ENCODE measurements around the gene MRPS30. TPM values are rescaled to one million over a fixed set of nuclear protein-coding genes. Genes with fewer than 3 reads are reported as not detected.
"Not testable (repeated sequence)": the region's sequence is repeated elsewhere in the genome, so short reads cannot be mapped to it uniquely, and the experiment has no call there.

The MRPS30 gene
- total RNA-seq, 2 donors from 2014 or later = 49.9 to 54.8 TPM

DNA sequence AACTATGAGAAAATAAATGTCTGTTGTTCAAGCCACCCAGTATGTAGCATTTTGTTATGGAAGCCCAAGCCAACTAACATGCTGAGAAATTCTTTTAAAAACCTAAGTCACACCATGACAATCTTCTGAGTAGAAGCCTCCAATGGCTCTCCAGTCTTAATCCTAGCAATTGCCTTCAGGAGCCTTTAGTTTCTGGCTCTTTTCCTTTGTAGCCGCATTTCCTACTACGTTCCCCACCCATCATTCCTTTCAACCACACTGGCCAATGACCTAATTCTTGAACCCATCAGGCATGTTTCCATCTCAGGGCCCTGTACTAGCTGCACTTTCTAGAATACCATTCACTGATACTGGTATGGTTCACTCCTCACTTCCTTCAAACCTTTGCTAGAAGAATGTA lies 2.1 kb upstream of the MRPS30 start:
- DNase-seq (ENCODE audit: low spot score in 2 of 2) = no peak
- Mint-ChIP-seq H3K36me3 (peaks cover 20 to 21% of the 10 kb centered on the region in 2 donors), H3K27ac (no peak overlapping the region), H3K9me3 (no peaks in the 10 kb centered on the region)
- ATAC-seq = no peak

DNA sequence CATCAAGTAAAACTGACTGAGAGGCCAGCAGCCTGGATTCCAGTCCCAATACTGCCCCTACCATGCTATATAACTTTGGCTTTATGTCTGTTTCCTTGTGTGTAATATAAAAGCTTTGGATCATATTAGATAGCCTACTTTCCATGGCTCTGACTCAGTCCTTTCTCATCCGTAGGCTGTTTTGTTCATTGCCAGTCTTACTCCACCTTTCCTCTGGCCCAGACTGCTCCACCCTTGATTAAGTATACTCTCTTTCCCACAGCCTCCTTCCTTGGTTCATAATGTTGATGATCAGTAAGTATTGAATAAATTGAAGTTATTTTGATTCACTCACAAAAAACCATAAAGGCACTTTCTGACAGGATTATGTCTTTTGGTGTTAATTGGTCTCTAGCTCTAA lies 1.5 kb upstream of the MRPS30 start:
- H3K9me3 Mint-ChIP-seq = no peaks in the 10 kb centered on the region
- no peak overlapping the region for H3K27ac Mint-ChIP-seq
- DNase-seq (ENCODE audit: low spot score in 2 of 2) = no peak
- ATAC-seq = no peak
- peaks cover 20 to 21% of the 10 kb centered on the region in 2 donors for H3K36me3 Mint-ChIP-seq

DNA sequence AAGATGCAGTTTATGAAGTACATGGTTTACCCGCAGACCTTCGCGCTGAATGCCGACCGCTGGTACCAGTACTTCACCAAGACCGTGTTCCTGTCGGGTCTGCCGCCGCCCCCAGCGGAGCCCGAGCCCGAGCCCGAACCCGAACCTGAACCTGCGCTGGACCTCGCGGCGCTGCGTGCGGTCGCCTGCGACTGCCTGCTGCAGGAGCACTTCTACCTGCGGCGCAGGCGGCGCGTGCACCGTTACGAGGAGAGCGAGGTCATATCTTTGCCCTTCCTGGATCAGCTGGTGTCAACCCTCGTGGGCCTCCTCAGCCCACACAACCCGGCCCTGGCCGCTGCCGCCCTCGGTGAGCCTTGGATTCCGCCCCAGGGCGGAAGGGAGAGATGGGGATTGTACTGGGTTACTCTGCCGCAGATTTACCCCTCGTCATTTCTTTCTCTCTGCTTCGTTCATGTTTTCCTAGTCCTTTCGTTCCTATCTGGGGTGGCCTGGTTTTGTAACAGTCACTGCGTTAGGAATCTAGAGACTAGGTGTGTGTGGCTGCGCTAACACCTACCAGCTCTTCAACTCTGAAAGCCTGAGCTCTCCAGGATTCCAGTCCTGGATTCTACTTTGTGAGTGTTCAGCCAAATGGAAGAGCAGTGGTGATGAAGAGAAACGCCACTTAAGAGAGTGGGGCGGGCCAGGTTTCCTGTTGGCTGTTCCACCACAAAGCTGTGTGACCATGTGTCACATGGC lies 638 bp downstream of the MRPS30 start:
- ATAC-seq (peak; percentile 42 to 61), DNase-seq (ENCODE audit: low spot score in 2 of 2) (peak; percentile 25 to 62)
- no peaks in the 10 kb centered on the region for H3K9me3 Mint-ChIP-seq
- peaks cover 21 to 29% of the 10 kb centered on the region in 2 donors for H3K36me3 Mint-ChIP-seq
- H3K27ac Mint-ChIP-seq = peak overlapping the region; percentile 98 to 99

DNA sequence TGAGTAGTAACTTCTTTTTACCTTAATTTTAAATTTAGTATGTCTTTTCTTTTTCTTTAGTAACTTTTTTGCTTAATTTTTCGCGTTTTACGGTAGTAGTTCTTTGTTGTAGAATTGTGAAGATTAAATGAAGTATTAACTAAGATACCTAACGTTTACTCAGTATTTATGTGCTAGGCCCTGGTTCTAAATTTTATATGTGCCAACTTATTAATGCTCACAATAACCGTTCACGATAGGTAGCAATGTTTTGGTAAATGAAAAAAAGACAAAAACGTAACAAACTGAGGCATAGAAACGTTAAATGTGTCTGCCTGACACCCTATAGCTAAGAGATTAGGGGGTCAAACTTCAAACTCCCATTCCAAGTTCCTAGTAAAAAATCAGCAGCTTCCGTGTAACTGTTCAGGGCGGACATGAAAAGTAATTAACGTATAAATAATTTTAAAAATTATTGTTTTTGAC lies 1.2 kb downstream of the MRPS30 start:
- DNase-seq (ENCODE audit: low spot score in 2 of 2) = no peak
- peaks cover 26 to 34% of the 10 kb centered on the region in 2 donors for H3K36me3 Mint-ChIP-seq
- ATAC-seq = no peak
- peak overlapping the region; percentile 98 to 99 for H3K27ac Mint-ChIP-seq
- H3K9me3 Mint-ChIP-seq = no peaks in the 10 kb centered on the region

DNA sequence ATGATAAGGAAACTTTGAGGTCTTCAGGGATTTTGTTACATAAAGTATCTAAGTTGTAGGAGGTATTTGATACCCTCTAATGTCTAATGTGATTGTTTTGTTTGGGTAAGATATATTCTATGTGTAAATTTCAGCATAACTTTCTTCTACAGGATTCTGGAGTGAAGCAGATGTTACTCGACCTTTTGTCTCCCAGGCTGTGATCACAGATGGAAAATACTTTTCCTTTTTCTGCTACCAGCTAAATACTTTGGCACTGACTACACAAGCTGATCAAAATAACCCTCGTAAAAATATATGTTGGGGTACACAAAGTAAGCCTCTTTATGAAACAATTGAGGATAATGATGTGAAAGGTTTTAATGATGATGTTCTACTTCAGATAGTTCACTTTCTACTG lies 6.0 kb downstream of the MRPS30 start:
- ATAC-seq (no peak), DNase-seq (ENCODE audit: low spot score in 2 of 2) (no peak)
- Mint-ChIP-seq H3K9me3 (no peaks in the 10 kb centered on the region), H3K27ac (no peak overlapping the region), H3K36me3 (peaks cover 18 to 33% of the 10 kb centered on the region in 2 donors)

DNA sequence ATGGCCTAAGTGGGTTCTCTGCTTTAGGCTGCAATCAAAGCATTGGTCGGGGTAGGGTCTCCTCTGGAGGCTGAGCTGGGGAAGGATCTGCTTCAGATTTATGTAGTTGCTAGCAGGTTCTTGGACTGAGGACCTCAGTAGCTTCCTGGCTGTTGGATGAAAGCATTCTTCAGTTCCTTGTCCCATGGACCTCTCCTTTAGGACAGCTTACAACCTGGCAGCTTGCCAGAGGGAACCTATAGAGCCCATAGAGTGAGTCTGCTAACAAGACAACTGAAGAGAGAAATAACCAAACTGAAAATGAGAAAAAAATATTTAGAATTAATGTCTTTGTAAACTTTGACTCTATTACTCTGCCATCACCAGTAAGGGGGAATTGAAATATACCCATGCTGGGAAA lies 12.4 kb downstream of the MRPS30 start:
- Mint-ChIP-seq H3K36me3 (peaks cover 9 to 31% of the 10 kb centered on the region in 2 donors), H3K27ac (no peak overlapping the region), H3K9me3 (no peaks in the 10 kb centered on the region)
- ATAC-seq (no peak), DNase-seq (ENCODE audit: low spot score in 2 of 2) (no peak)

DNA sequence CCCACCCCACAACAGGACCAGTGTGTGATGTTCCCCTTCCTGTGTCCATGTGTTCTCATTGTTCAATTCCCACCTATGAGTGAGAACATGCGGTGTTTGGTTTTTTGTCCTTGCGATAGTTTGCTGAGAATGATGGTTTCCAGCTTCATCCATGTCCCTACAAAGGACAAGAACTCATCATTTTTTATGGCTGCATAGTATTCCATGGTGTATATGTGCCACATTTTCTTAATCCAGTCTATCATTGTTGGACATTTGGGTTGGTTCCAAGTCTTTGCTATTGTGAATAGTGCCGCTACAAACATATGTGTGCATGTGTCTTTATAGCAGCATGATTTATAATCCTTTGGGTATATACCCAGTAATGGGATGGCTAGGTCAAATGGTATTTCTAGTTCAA lies 15.9 kb downstream of the MRPS30 start:
- H3K27ac Mint-ChIP-seq; DNase-seq (ENCODE audit: low spot score in 2 of 2); ATAC-seq; H3K9me3 Mint-ChIP-seq: not testable (repeated sequence)
- H3K36me3 Mint-ChIP-seq = peaks cover 18 to 46% of the 10 kb centered on the region in 2 donors

DNA sequence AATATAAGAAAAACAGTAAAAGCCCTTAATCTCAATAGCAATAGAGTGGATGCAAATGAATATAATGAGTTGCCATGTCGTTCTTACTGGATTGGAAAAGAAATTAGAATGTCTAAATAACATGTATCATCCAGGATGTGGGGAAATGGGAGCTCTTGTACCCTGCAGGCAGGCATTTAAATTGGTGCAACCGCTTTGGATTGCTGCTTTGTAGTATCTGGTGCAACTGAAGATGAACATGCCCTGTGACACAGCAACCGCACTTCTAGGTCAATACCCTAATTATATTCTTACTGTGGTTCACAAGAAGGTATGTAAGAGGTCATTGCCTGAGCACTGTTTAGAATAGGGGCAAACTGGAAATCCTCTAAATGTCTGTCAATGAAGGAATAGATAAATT lies 18.9 kb downstream of the MRPS30 start:
- Mint-ChIP-seq H3K27ac (no peak overlapping the region), H3K36me3 (peaks cover 13 to 38% of the 10 kb centered on the region in 2 donors), H3K9me3 (no peaks in the 10 kb centered on the region)
- ATAC-seq (no peak), DNase-seq (ENCODE audit: low spot score in 2 of 2) (no peak)

DNA sequence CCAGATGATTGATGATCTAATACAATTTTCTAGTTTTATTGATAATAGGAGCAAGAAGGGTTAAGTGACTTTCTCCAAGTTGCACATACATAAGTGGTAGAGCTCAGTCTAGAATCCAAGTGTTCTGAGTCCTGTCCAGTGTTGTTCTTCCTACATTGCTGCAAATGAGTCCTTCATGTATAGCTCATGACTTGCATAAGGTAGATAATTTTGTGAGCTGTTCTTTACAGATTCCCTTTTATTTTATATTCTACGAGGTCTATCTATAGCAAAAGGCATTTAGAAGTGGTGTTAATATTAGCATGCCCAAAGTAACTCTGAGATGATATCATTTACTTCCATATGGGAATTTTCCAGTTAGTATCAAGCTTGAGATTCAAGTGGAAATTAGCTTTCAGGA lies 20.0 kb downstream of the MRPS30 start:
- no peak for DNase-seq (ENCODE audit: low spot score in 2 of 2)
- H3K36me3 Mint-ChIP-seq = peaks cover 13 to 38% of the 10 kb centered on the region in 2 donors
- ATAC-seq = no peak
- no peaks in the 10 kb centered on the region for H3K9me3 Mint-ChIP-seq
- H3K27ac Mint-ChIP-seq = no peak overlapping the region

DNA sequence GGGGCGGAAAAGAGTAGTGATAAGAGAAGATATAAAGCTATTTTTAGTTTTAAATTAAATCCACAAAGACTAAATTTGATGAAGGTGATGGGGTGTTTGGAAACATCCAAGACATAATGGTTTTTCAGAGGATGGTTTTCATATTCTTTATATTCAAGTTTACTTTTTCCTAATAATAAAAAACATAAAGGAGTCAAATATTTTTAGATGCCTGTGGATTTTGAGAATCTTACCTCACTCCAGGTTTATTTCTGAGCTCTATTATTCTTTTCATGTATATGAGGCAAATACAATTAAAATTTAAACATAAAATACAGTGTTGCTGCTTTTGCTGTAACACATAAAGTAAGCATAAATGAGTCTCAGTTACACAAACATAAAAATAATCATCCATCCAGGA lies 22.2 kb downstream of the MRPS30 start:
- H3K9me3 Mint-ChIP-seq = peaks cover 0 to 4% of the 10 kb centered on the region in 2 donors
- ATAC-seq (no peak), DNase-seq (ENCODE audit: low spot score in 2 of 2) (no peak)
- peaks cover 17 to 33% of the 10 kb centered on the region in 2 donors for H3K36me3 Mint-ChIP-seq
- H3K27ac Mint-ChIP-seq = no peak overlapping the region

DNA sequence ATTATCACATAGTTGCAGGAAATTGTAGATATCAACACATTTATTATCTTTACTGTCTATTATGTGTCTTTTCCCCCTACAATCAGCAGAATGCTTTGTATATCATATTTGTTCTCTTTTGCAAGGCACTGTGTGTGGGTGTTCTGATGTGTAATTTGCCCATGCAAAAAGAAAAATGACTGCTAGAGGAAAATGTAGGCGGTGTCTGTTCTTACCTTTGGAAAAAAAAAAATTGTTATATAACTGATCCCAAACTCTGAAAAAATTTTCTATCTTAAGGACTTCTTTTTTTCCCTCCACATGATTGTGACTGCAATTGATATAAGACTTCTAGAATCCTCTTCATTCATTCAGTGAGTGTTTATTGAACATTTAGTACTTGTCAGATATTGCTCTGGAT lies 24.5 kb downstream of the MRPS30 start:
- ATAC-seq (no peak), DNase-seq (ENCODE audit: low spot score in 2 of 2) (no peak)
- Mint-ChIP-seq H3K9me3 (peaks cover 2 to 13% of the 10 kb centered on the region in 2 donors), H3K27ac (no peak overlapping the region), H3K36me3 (peaks cover 11 to 15% of the 10 kb centered on the region in 2 donors)

DNA sequence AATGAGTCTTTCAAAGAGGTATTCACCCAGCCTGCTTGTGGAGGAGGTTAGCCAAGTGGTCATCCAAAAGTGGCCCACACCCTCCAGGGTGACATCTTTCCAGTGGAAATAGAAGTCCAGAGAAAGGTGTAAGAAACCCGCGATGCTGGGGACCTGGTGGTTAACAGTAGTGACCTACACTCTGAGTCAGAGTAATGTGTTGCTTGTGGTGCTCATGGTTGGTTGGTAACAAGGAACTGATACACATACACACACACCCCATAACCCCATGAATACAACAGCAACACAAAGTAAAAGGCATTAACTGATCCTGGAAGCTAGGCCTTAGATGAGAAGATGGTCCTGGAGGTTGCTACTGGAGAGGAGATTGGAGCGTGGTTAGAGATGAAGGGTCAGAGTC lies 26.9 kb downstream of the MRPS30 start:
- no peak for DNase-seq (ENCODE audit: low spot score in 2 of 2)
- peaks cover 22 to 28% of the 10 kb centered on the region in 2 donors for H3K36me3 Mint-ChIP-seq
- ATAC-seq = peak in 1 of 2 donors; percentile 43
- H3K9me3 Mint-ChIP-seq = peaks cover 8 to 19% of the 10 kb centered on the region in 2 donors
- no peak overlapping the region for H3K27ac Mint-ChIP-seq

DNA sequence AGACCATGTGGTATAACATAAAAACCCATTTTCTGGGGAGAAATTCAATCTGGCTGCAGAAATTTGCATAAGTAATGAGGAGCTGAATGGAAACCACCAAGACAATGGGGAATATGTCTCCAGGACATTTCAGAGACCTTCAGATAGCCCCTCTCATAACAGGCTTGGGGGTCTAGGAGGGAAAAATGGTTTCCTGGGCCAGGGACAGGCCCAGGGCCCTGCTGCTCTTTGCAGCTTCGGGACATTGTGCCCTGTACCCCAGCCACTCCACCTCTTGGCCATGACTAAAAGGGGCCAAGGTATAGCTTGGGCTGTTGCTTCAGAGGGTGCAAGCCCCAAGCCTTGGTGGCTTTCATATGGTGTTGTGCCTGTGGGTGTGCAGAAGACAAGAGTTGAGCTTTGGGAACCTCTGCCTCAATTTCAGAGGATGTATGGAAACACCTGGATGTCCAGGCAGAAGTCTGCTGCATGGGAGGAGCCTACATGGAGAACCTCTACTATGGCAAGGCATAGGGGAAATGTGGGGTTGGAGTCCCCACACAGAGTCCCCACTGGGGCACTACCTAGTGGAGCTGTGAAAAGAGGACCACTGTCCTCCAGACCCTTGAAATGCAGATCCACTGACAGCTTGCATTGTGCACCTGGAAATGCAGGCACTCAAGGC lies 30.4 kb downstream of the MRPS30 start:
- DNase-seq (ENCODE audit: low spot score in 2 of 2) (no peak), ATAC-seq (no peak)
- peaks cover 8 to 19% of the 10 kb centered on the region in 2 donors for H3K9me3 Mint-ChIP-seq
- peaks cover 22 to 28% of the 10 kb centered on the region in 2 donors for H3K36me3 Mint-ChIP-seq
- no peak overlapping the region for H3K27ac Mint-ChIP-seq

DNA sequence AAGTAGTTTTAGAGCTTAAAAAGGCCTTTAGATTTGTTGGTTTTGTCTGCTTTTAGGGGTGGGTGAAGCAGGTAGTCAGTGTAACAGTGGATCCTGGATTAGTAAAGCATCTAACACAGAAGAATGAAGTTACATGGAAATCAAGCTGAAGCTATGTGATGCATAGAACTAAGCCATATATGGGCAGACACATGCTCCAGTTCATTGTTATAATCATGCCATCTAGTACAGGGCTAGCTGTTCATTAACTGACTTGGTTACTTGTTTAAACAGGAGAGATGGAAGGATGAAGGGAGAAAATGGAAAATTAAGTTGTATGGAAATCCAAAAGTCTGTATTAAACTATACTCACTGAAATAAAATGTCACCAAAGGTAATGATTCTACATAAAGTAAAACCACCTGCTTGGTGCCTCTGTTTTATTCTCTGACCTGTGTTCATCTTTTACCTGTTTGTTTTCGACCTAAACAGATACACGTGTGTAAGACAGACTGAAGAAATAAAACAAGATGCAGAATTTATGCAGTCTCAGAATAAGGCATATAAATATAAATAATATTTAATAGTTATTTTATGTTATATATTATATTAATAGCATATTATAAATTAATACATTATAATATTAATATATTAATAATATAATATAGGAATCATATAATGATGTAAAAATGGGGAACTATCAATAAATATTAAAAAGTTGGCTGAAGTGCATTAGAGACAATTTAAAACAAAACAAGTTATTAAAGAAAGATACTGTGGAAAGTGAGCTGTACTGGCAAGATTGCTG lies 33.9 kb downstream of the MRPS30 start:
- Mint-ChIP-seq H3K36me3 (peaks cover 14 to 22% of the 10 kb centered on the region in 2 donors), H3K9me3 (peaks cover 8 to 12% of the 10 kb centered on the region in 2 donors), H3K27ac (no peak overlapping the region)
- DNase-seq (ENCODE audit: low spot score in 2 of 2) (no peak), ATAC-seq (no peak)

DNA sequence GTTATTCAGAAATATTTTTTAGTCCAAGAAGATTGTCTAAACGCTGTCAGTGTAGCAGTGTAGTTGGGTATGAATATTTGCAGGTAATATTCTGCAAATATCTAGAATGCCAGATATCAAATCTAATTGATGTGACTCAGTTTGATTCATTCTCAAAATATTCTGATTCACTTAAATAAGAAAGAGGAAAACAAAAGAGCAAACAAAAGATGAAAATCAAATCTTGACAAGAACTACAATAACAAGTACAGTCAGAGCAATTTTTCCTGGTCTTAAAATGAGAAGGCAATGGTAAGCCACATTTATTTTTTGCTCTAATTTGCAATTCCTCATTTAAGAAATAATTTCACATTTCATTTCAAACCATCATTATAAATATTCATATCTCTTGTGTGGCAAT lies 36.0 kb downstream of the MRPS30 start:
- peak overlapping the region in 1 of 2 donors; percentile 24 for H3K27ac Mint-ChIP-seq
- ATAC-seq = no peak
- DNase-seq (ENCODE audit: low spot score in 2 of 2) = no peak
- no peaks in the 10 kb centered on the region for H3K9me3 Mint-ChIP-seq
- H3K36me3 Mint-ChIP-seq = peaks cover 0 to 5% of the 10 kb centered on the region in 2 donors

DNA sequence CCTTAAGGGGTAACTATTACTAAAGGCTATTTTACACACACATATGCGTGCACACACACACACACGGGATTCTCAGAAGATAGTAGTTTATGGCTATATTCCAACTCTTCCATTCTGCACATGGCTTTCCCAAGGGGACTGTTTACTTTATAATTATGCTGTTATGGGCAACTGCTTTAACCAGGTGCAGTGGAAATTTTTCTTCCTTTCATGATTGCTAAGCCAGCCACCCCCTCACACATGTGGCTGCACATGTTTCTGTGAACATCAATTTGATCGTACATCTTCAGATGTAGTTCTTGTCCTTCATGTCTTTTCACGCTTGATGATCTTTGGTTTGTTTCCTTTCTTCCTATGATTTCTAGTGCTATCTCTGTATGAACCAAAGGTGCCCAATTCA lies 37.0 kb downstream of the MRPS30 start:
- ATAC-seq (no peak), DNase-seq (ENCODE audit: low spot score in 2 of 2) (no peak)
- Mint-ChIP-seq H3K36me3 (no peaks in the 10 kb centered on the region), H3K27ac (no peak overlapping the region), H3K9me3 (no peaks in the 10 kb centered on the region)

Data from activated naive CD4-positive, alpha-beta T cell treated with anti-CD3 and anti-CD28 coated beads, Interleukin-2, amount 50 U/mL, for 72 hours (primary cell).